Bronchial epithelial cell (primary cell): Measurements from ENCODE around the gene INSR. TPM values are rescaled to one million over a fixed set of nuclear protein-coding genes. Genes with fewer than 3 reads are reported as not detected.

Source experiments
- DNase-seq: peaks from one replicate; pipeline ENCODE4 v3.0.0-alpha.2; 2010; ENCODE audit warnings: low read depth
- FAIRE-seq: peaks from 2 replicates; lab custom pipeline; 2011; peaks lifted over from hg19 to GRCh38; lab: Jason Lieb, UNC
- H3K27me3 ChIP-seq: 2 replicates; pipeline ENCODE4 v1.5.1; 2011; ENCODE audit warnings: low read length; ENCODE audit not compliant: control insufficient read depth, insufficient read depth
- H3K36me3 ChIP-seq: 2 replicates; pipeline ENCODE4 v1.5.1; 2011; ENCODE audit warnings: low read length; ENCODE audit not compliant: control insufficient read depth, insufficient read depth
- H3K4me3 ChIP-seq: 2 replicates; pipeline ENCODE4 v1.5.1; 2011; ENCODE audit warnings: mild to moderate bottlenecking, low read depth, low read length, control low read depth
- total RNA-seq: library from RNA; depleted of rRNA; stranded (reverse); fragments of >200 nt; gene quantifications from 2 replicates; pipeline ENCODE4 v1.2.1, GENCODE V29; 2014
- TF ChIP-seq, protein P1 (sequence below): IDR thresholded peaks from 2 replicates; pipeline ENCODE4 v1.5.1; 2011; ENCODE audit warnings: mild to moderate bottlenecking, moderate library complexity, low read length, control low read depth, inconsistent platforms; ENCODE audit not compliant: insufficient read depth, severe bottlenecking

Gene INSR
- total RNA-seq, 1 donor from 2014 or later: 6.1 TPM

DNA sequence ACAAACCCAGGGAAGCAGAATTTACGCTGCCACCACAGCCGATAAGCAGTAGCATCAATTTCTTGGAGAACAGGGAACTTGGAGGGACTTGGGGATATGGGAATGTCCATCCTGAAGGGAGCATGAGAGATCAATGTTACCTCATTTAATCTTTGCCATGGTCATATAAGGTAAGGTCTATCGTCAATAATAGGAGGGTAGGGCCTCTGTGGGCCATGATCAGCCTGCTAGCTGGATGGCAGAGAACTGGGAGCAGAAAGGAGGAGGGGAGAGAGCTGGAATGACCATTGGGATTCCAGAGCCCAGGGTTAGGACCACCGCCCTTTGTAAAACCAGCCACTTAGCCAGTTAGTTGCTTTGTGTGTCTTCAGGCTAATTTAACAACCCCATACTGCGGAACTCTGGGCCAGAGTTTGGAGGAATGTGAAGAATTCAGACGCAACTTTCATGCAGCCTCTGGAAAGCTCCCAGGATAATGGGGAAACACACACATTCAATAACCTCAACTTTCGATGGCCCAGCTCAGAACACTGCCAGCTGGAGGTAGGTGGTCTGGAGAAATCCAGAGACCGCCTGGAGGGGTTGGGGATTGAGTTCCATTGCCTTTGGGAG is 184.4 kb downstream of the INSR start:
- no peaks in the 10 kb centered on the region for H3K27me3 ChIP-seq
- DNase-seq (no peak), FAIRE-seq (no peak)
- H3K36me3 ChIP-seq: no peaks in the 10 kb centered on the region
- no peak overlapping the region for H3K4me3 ChIP-seq
- TF ChIP-seq, protein P1, sequence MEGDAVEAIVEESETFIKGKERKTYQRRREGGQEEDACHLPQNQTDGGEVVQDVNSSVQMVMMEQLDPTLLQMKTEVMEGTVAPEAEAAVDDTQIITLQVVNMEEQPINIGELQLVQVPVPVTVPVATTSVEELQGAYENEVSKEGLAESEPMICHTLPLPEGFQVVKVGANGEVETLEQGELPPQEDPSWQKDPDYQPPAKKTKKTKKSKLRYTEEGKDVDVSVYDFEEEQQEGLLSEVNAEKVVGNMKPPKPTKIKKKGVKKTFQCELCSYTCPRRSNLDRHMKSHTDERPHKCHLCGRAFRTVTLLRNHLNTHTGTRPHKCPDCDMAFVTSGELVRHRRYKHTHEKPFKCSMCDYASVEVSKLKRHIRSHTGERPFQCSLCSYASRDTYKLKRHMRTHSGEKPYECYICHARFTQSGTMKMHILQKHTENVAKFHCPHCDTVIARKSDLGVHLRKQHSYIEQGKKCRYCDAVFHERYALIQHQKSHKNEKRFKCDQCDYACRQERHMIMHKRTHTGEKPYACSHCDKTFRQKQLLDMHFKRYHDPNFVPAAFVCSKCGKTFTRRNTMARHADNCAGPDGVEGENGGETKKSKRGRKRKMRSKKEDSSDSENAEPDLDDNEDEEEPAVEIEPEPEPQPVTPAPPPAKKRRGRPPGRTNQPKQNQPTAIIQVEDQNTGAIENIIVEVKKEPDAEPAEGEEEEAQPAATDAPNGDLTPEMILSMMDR: no peak

DNA sequence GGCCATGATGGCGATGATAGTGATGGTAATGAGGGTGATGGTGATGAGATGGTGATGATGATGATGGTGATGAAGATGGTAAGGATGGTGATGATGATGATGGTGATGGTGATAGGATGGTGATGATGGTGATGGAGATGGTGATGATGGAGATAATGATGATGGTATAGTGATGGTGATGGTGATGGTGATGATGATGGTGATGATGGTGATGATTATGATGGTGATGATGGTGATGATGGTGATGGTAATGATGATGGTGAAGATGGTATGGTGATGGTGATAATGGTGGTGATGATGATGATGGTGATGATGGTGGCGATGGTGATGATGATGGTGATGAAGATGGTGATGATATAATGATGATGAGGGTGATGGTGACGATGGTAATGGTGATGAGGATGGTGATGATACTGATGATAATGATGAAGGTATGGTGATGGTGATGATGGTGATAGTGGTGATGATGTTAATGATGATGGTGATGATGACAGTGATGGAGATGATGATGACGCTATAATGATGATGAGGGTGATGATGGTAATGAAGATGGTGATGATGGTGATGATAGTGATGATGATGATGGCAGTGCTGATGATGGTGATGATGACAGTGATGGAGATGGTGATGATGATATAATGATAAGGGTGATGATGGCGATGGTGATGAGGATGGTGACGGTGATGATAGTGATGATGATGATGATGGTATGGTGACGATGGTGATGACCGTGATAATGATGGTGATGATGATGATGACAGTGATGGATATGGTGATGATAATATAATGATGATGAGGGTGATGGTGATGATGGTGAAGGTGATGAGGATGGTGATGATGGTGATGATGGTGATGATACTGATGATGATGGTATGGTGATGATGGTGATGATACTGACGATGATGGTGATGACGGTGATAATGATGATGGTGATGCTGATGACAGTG is 187.2 kb downstream of the INSR start:
- Histone ChIP-seq H3K36me3 (no peaks in the 10 kb centered on the region), H3K4me3 (no peak overlapping the region), H3K27me3 (no peaks in the 10 kb centered on the region)
- DNase-seq (no peak), FAIRE-seq (peak; percentile 83)
- TF ChIP-seq, protein P1: no peak

DNA sequence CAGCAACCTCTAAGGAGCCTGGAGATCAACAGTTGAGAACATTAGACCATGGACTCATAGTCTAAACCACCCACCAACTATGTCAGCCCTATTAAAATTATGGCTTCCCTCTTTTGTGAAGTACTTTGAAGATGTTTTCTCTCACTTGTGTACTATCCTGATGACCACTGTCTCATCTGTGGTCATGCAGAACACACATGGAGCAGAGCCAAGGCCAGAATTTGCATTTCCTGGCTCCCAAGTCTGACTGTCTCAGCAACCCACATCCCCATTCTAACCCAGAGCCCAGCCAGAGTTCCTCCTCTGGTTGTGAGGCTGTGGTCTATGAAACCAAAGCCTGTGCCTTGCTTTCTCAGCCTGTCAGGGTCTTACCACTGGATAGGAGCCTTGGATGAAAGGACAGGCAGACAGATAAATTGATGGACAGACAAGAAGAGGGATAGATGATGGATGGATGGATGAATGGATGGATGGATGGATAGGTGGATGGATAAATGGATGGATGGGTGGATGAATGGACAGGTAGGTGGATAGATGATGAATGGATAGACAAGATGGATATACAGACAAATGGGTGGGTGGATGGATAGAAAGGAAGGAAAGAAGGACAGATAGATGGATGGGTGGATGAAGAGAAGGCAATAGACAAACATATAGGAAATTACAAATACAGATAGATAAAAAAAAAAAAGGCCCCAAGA is 189.3 kb downstream of the INSR start:
- peaks cover 2% of the 10 kb centered on the region for H3K27me3 ChIP-seq
- no peaks in the 10 kb centered on the region for H3K36me3 ChIP-seq
- DNase-seq: no peak
- TF ChIP-seq, protein P1: no peak
- no peak for FAIRE-seq
- no peak overlapping the region for H3K4me3 ChIP-seq

DNA sequence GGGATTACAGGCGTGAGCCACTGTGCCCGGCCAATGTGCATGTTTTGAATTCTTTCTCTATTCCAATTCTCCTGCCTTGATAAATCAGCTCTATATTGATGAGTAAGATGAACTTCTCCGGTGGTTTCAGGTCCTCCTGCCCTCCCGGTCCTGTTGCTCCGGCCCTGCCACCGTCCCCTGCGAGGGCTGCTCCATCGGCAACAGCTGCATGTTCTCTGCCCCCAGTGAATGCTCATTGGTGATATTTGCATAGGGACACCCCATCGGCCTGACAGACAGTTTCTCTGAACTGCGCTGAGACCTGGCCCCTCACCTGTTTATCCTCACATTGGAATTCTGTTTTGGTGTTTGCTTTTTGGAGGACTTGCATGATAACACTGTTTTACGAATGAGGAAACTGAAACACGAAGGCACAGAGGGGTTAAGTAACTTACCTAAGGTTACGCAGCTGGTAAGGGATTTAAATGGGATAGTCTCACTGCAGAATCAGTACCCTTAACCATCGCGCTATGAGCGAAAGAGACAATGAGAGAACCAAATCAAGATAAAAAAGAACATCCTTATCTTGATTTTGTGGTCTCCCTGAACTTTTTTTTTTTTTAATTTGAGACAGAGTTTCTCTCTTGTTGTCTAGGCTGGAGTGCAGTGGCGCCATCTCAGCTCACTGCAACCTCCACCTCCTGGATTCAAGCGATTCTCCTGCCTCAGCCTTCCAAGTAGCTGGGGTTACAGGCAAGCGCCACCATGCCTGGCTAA is 192.5 kb downstream of the INSR start:
- TF ChIP-seq, protein P1: no peak
- H3K4me3 ChIP-seq: no peak overlapping the region
- DNase-seq: no peak
- H3K27me3 ChIP-seq: peaks cover 2% of the 10 kb centered on the region
- FAIRE-seq: no peak
- no peaks in the 10 kb centered on the region for H3K36me3 ChIP-seq

DNA sequence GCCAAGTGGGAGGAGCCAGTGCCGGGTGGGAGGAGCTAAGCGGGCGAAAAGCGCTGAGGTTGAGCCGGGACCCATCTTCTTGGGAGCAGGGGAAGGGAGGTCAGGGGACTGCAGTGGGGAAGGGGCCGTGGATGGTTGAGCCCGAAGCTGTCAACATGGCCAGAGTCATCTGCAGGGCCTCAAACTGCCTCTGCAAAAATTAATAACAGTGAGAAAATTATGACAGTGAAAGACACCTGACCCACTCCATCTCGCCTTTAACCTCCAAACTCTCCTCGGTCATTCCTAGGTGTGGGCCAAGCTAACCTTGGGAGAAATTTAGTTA is 194.7 kb downstream of the INSR start:
- no peak for DNase-seq
- H3K4me3 ChIP-seq: peak overlapping the region; percentile 67
- no peak for FAIRE-seq
- H3K27me3 ChIP-seq: peaks cover 2% of the 10 kb centered on the region
- H3K36me3 ChIP-seq: no peaks in the 10 kb centered on the region
- TF ChIP-seq, protein P1: no peak
